Ishikawa (cell line): ENCODE results near the gene AGPAT2.

Experiments
- CEBPB ChIP-seq: IDR thresholded peaks from 2 replicates; pipeline ENCODE4 v1.6.1; 2012
- CREB1 ChIP-seq: IDR thresholded peaks from 2 replicates; pipeline ENCODE4 v1.6.1; 2012; ENCODE audit warnings: low read depth
- EGR1 ChIP-seq: IDR thresholded peaks from 2 replicates; pipeline ENCODE4 v1.6.1; 2012
- EP300 ChIP-seq: IDR thresholded peaks from 2 replicates; pipeline ENCODE4 v1.6.1; 2012; ENCODE audit warnings: borderline replicate concordance
- FOXM1 ChIP-seq: IDR thresholded peaks from 2 replicates; pipeline ENCODE4 v1.6.1; 2012; ENCODE audit warnings: low read depth, borderline replicate concordance
- MAX ChIP-seq: IDR thresholded peaks from 2 replicates; pipeline ENCODE4 v1.6.1; 2012
- NFIC ChIP-seq: IDR thresholded peaks from 2 replicates; pipeline ENCODE4 v1.6.1; 2012
- RAD21 ChIP-seq: IDR thresholded peaks from 2 replicates; pipeline ENCODE4 v1.6.1; 2012; ENCODE audit warnings: low read depth
- TAF1 ChIP-seq: IDR thresholded peaks from 2 replicates; pipeline ENCODE4 v1.6.1; 2012; ENCODE audit warnings: low read depth, mild to moderate bottlenecking
- TCF12 ChIP-seq: IDR thresholded peaks from 2 replicates; pipeline ENCODE4 v1.6.1; 2012; ENCODE audit warnings: low read depth
- TEAD4 ChIP-seq: IDR thresholded peaks from 2 replicates; pipeline ENCODE4 v1.6.1; 2012
- YY1 ChIP-seq: IDR thresholded peaks from 2 replicates; pipeline ENCODE4 v1.6.1; 2012; ENCODE audit warnings: low read depth
- ZBTB7A ChIP-seq: IDR thresholded peaks from 2 replicates; pipeline ENCODE4 v1.6.1; 2012; ENCODE audit warnings: low read depth
- TF ChIP-seq, protein P1 (sequence below): IDR thresholded peaks from 2 replicates; pipeline ENCODE4 v1.6.1; 2012
- TF ChIP-seq, protein P2 (sequence below): IDR thresholded peaks from 2 replicates; pipeline ENCODE4 v1.6.1; 2012; ENCODE audit warnings: low read depth, mild to moderate bottlenecking

AGPAT2 gene

GRCh38 chr9:136694163-136694871 is 7.1 kb upstream of the AGPAT2 start:
- TF ChIP-seq RAD21: peak; percentile 82
- TF ChIP-seq, protein P1, sequence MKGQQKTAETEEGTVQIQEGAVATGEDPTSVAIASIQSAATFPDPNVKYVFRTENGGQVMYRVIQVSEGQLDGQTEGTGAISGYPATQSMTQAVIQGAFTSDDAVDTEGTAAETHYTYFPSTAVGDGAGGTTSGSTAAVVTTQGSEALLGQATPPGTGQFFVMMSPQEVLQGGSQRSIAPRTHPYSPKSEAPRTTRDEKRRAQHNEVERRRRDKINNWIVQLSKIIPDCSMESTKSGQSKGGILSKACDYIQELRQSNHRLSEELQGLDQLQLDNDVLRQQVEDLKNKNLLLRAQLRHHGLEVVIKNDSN: no peak

GRCh38 chr9:136693490-136694162 is 6.4 kb upstream of the AGPAT2 start:
- TF ChIP-seq TCF12 (peak; percentile 99), RAD21 (no peak), TAF1 (no peak), MAX (peak; percentile 60), FOXM1 (peak; percentile 70; the same call in 1 of the 2 replicates), ZBTB7A (no peak; the same call in 1 of the 2 replicates), CEBPB (no peak; the same call in 1 of the 2 replicates), EP300 (peak; percentile 80; the same call in 1 of the 2 replicates), YY1 (no peak), EGR1 (no peak), TEAD4 (peak; percentile 57), CREB1 (no peak), NFIC (peak; percentile 87)
- TF ChIP-seq, protein P2, sequence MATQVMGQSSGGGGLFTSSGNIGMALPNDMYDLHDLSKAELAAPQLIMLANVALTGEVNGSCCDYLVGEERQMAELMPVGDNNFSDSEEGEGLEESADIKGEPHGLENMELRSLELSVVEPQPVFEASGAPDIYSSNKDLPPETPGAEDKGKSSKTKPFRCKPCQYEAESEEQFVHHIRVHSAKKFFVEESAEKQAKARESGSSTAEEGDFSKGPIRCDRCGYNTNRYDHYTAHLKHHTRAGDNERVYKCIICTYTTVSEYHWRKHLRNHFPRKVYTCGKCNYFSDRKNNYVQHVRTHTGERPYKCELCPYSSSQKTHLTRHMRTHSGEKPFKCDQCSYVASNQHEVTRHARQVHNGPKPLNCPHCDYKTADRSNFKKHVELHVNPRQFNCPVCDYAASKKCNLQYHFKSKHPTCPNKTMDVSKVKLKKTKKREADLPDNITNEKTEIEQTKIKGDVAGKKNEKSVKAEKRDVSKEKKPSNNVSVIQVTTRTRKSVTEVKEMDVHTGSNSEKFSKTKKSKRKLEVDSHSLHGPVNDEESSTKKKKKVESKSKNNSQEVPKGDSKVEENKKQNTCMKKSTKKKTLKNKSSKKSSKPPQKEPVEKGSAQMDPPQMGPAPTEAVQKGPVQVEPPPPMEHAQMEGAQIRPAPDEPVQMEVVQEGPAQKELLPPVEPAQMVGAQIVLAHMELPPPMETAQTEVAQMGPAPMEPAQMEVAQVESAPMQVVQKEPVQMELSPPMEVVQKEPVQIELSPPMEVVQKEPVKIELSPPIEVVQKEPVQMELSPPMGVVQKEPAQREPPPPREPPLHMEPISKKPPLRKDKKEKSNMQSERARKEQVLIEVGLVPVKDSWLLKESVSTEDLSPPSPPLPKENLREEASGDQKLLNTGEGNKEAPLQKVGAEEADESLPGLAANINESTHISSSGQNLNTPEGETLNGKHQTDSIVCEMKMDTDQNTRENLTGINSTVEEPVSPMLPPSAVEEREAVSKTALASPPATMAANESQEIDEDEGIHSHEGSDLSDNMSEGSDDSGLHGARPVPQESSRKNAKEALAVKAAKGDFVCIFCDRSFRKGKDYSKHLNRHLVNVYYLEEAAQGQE: no peak
- TF ChIP-seq, protein P1: peak; percentile 11; the same call in 1 of the 2 replicates

GRCh38 chr9:136693135-136693489 is 5.9 kb upstream of the AGPAT2 start:
- no peak for TF ChIP-seq YY1
- TF ChIP-seq EGR1: no peak
- no peak for TF ChIP-seq TCF12
- TF ChIP-seq, protein P1: no peak
- TF ChIP-seq ZBTB7A: no peak
- TF ChIP-seq RAD21: no peak
- no peak for TF ChIP-seq MAX
- no peak for TF ChIP-seq EP300
- TF ChIP-seq TEAD4: no peak
- no peak for TF ChIP-seq CREB1
- no peak for TF ChIP-seq TAF1
- no peak for TF ChIP-seq FOXM1
- TF ChIP-seq, protein P2: no peak
- no peak for TF ChIP-seq NFIC
- TF ChIP-seq CEBPB: no peak

DNA sequence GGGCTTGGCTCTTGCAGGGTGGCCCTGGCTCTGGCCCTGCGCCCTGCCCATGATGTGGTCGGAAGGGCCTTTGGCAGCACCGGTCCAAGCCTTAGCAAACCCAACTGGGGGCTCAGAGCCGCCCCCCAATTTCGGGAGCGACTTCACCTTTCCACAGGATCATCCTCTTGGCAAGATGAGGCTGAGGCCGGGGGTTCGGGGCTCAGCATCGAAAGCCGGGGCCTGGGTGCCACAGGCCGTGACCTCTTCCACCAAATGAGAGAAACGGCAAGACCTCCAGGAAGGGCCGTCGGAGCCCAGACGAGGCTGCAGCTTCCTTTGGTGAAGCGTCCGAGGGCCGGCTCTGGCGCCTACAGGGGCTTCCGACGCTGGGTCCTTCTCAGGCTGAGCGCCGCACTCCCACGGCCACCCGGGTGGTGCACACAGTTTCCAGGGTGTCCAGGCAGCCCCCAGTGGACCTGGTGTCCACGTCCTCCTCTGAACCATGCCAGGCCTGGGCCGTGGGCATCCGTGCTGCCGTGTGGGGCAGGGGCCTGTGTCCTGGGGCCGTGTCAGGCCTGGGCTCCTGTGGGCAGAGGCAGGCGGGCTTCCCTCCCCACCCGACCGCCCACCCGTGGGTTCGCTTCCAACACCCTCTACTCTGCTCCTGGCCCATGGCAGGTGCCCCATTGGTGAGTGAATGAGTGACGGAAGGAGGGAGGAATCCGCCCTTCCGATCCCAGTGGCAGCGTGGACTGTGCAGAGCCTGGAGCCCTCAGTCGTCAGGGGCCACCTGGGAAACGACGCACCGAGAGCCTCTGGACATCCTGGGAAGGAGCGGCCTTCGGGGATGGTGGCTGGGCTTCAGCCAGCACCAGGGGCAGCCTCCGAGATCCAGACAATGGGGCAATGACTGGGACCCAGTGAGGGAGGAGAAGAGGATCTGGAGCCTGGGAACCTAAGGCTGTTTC is 5.2 kb upstream of the AGPAT2 start:
- TF ChIP-seq, protein P2: no peak
- TF ChIP-seq CREB1: no peak
- 0 out of 2 replicates have a peak, but pooled peaks have one; percentile 15 for TF ChIP-seq ZBTB7A
- no peak for TF ChIP-seq MAX
